GM19463 (cell line): ENCODE results near the gene CNST.
A peak's percentile ranks its signal among the peaks of the same experiment; 100 is the strongest.
"Not testable (repeated sequence)": the region's sequence is repeated elsewhere in the genome, so short reads cannot be mapped to it uniquely, and the experiment has no call there.

ENCODE experiments used
- ATAC-seq: cut with Tn5 transposase; IDR thresholded peaks from one replicate; pipeline ENCODE4 v1.9.1; 2021; ENCODE audit warnings: mild to moderate bottlenecking, moderate library complexity; ENCODE audit not compliant: unreplicated experiment

CNST gene

DNA sequence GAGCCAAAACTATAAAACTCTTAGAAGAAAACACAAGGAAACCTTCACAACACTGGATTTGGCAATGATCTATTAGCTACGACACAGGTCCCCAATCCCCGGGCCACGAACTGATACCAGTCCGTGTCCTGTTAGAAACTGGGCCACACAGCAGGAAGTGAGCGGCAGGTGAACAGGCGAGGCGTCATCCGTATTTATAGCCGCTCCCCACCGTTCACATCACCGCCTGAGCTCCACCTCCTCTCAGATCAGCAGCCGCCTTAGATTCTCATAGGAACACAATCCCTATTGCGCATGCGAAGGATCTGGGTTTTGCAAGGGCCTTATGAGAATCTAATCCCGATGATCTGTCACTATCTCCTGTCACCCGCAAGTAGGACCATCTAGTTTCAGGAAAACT is 12.1 kb upstream of the CNST start:
- ATAC-seq: no peak

DNA sequence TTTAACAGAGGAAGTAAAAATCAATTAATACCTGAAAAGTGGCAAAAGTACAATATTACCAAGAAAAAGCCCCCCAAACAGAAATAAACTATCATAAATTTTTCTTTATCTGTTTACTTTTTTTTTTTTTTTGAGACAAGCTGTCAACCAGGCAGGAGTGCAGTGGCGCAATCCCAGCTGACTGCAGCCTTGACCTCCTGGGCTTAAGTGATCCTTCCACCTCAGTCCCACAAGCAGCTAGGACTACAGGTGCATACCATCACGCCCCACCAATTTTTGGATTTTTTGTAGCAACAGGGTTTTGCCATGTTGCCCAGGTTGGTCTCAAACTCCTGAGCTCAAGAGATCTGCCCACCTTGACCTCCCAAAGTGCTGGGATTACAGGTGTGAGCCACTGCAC is 8.2 kb upstream of the CNST start:
- ATAC-seq: no peak

DNA sequence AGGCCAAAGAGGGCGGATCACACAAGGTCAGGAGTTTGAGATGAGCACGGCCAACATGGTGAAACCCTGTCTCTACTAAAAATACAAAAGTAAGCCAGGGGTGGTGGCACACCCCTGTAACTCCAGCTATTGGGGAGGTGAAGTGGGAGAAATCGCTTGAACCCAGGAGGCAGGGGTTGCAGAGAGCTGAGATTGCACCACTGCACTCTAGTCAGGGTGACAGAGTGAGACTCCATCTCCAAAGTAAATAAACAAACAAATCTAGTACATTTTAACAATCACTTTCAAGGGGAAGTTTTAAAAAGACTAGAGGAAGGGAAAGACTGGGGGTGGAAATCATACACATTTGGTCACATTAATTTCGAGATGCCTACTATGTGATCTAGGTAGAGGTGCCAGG is 6.9 kb upstream of the CNST start:
- no peak for ATAC-seq

DNA sequence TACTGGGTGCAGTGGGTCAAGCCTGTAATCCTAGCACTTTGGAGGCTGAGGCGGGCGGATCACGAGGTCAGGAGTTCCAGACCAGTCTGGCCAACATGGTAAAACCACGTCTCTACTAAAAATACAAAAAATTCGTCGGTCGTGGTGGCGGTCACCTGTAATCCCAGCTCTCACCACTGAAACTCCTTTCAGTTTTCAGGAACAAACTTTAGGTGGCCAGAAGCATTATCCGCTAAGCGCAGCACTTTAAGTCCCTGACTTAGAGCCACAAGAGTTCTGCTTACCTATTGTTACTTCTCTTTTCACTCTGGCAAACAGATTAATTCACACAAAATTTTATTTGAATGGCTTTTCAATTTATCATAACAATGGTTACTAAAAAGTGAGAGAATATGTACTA is 5.4 kb upstream of the CNST start:
- ATAC-seq: not testable (repeated sequence)

DNA sequence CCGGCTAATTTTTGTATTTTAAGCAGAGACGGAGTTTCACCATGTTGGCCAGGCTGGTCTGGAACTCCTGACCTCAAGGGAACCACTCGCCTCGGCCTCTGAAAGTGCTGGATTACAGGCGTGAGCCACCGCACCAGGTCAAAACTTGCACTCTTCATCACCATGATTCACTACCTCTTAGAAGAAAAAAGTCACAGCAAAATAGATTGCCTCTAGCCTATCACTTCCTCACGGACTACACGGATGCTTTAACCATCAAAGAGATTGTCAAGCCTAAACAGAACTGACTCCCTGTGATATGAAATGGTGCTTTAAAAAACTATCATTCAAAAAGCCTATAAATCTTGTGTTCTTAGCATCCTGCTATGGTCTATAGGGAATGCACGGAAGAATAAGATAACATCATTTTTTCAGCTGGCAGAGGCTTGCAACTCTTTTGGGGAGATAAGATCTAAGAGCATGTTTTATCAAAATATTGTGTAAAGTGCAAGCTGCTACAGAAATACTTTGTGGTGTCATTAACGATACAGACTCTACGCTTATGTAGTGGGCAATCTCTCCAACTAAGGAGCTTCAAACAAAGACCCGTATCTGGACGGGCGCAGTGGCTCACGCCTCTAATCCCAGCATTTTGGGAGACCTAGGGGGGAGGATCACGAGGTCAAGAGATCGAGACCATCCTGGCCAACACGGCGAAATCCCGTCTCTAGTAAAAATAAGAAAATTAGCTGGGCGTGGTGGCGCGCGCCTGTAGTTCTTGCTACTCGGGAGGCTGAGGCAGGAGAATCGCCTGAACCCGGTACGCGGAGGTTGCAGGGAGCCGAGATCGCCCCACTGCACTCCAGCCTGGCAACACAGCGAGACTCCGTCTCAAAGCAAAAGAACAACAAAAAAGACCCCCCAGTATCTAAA is 1.2 kb upstream of the CNST start:
- no peak for ATAC-seq

DNA sequence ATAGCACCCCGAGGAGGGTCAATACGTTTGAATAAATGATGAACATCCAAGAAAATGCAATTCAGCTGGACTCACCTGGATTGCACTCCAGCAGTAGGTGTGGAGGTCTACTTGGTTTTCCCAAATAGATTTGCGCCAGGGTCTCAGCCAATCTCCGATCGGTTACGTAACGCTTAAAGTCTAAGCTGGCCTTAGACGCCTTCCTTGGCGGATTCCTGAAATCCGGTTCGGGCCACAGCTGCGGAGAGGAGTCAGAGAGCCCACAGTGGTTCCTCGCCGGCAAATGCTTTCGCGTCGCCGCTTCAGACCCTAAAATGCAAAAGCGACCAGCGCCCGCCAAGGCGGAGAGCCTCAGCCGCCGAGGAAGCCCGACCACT is 517 bp upstream of the CNST start:
- ATAC-seq: no peak

DNA sequence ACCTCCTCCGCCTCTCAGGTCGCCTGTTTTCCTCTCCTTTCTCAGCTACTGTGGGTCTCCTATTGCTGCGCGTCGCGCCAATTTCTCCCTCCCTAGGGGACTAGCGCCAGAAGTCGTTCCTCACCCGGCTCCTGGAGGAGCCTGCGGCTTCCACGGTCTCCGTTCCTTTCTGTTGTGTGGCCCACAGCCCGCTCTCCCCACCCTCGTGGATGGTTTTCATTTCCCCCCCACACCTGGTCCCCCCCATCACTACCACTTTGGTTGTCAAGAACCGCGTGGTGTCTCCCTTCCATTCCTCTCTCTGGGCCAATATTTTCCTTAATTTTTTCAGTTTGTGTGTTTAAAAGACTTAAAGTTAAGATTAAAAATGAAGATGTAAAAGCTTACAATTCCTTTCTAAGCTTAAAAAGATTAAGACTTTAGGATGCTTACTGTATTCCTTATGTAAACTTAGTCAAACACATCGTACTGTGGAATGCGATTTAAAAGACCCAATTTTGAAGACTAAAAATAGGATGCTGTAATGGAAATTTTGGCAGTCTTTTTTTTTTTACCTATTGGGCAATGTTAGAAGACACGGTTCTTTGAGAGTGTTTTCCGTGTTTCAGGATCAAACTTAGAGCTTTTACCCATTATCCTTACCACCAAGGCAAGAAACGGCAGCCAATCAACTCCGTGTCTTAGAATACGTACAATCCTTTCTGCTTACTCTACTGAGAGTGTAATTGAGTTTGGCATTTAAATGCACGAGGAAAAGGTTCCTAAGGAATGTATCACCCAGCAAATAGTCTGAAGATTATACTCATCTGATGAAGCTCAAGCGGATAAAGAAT is 773 bp downstream of the CNST start:
- ATAC-seq: peak; percentile 10

DNA sequence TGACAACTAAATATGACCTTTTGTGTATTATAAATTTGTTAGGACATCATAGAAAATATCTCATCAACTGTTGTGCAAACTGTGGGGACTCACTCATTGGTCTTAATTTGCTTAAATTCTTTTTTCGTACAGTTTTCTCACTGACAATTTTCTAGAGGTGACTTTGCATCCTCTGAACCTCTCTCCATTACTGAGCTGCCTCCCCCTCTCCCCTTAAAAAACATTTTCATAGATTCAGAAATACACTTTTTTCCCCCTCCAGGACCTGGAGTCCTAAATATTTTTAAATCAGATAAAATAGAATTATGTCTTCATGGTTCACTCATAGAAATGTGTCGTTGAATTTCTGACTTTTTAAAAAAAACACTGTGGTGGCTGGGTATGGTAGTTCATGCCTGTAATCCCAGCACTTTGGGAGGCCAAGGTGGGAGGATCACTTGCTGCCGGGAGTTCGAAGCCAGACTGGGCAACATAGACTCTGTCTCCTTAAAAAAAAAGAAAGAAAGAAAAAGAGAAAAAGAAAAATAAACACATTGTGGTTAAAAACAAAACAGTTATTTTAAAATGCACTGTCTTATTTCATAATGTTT is 1.5 kb downstream of the CNST start:
- ATAC-seq: no peak

DNA sequence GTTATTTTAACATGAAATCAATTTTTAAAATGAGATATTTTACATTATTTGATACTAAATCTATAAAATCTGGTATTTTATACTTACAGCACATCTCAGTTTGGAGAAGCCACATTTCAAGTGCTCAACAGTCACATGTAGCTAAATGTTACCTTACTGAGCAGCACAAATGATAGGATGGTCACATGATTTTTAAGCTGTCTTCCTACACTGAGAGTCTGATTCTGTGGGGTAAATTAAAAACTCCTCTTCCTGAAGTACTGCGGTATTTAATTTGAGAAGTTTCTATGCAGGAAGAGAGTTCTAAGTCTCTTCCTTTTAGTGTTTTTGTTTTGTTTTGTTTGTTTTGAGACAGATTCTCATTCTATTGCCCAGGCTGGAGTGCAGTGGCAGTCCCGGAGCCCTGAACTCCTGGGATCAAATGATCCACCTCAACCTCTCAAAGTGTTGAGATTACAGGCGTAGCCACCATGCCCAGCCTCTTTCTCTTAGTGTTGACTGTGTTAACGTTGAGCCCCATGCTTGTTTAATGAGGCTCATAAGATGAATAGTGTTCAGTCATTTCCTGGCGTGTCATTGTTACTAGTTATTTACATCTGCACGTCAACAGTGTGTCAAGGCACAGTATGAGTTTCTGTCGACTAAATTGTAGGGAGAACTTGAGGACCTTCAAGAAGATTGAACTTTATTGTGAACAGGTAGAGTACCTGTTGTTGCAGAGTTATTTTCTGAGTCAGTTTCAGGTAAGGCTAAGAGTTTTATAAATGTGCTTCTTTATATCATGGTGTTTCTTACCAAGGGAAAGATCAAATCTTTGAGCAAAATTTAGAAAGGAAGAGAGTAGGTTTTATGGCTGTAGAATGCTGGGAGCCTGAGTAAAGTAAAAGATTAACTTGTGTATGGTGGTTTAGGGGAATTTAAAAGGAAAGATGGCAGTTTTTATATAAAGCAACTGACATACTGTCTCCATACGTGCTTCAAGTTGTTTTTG is 3.3 kb downstream of the CNST start:
- no peak for ATAC-seq

DNA sequence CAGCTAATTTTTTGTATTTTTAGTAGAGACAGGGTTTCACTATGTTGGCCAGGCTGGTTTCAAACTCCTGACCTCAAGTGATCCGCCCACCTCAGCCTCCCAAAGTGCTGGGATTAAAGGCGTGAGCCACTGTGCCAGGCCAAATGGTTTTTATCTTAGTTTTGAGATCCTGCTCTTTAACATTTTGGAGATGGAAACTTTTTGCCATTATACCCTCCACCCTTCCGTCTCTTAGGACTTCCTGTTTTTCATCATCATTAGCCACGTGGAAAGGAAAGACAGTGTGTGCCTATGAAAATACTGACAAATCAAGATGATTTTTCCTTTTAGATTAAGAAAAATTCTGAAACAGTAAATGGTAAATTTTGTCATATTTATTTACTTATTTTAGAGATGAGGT is 5.1 kb downstream of the CNST start:
- not testable (repeated sequence) for ATAC-seq

DNA sequence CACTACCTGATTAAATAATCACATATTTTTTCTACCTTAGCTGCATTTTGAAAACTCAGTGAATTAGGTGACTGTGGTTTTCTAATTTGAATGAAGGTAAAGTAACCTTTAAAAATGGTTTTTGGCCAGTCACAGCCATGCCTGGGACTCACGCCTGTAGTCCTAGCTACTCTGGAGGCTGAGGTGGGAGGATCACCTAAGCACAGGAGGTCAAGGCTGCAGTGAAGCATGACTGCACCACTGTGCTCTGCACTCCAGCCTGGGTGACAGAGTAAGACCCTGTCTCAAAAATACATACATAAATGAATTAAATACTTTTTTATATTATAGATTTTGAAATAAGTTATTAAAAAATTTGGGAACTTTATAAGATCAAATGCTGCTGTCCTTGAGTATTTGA is 5.7 kb downstream of the CNST start:
- ATAC-seq: no peak

DNA sequence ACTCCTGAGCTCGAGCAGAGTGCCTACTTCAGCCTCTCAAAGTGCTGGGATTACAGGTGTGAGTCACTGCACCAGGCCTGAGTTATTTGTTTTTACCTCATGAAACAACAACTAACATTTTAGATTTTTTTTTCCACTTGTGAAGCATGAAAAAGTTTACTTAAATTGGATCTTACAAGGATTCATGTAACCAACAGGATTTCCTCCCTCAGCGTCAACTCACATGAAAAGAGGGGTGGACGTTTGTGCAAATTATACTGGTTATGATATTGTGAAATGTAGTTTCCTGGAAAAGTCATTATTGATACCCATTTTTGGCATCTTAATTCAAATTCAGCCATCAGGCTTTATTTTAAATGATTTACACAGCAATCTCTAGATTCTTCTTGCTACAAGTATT is 6.5 kb downstream of the CNST start:
- no peak for ATAC-seq

DNA sequence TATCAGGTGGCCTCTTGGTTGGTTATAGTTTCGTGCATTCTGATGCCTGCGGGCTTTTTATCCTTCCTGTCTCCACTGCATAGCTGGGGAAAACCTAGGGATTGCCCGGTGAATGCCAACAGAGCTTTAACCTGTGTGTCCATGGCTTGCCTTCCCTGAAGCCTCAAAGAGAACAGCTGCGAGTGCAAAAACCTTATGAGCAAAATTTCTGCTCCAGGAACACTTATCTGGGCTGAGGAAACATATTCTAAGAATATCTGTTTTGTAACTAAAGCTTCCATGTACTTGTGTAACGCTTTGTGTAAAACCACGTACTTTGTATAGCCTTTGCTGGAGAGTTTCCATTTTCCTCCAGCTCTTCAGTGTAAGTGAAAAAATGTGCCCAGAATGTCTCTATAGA is 7.2 kb downstream of the CNST start:
- ATAC-seq: no peak

DNA sequence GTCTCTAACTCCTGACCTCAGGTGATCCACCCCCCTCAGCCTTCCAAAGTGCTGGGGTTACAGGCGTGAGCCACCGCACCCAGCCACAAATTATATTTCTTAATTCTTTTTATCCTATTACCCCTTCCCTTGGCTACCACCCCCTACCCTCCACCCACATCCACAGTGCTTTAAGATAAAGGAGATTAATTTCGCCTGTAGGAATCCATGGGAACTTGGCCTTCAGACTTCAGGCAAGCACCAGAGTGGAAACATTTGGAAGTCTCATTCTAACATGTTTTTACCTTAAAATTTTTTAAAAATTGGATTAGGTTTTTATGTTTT is 10.4 kb downstream of the CNST start:
- ATAC-seq: no peak

DNA sequence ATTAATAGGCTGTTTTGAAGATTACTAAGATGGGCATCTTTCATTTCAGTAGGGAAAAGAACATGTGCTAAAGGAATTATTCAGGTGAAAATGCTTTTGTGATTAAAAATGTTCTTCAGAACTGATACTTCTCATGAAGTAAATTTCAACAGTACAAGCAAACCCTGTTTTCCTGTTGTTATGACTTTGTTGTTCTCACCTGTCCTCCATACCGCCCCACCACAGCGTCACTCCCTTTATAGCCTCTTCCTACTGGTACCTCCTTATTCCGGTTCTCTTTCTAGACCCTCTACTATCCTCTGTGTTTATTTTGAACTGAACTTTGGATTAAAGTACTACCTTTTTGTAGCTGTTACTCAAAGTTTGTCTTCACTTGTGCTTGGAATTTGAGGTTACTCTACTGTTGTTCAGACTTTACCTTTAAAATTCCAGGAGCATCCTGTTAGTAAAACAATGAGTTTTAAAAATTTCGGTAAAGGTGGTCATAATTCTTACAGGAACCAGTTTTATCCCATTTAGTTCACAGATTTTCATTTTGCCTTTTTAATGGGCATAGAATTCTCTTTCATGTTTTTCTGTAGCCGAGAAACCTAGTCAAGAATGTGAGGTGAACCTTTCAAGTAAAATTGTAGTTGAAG is 10.9 kb downstream of the CNST start:
- no peak for ATAC-seq

DNA sequence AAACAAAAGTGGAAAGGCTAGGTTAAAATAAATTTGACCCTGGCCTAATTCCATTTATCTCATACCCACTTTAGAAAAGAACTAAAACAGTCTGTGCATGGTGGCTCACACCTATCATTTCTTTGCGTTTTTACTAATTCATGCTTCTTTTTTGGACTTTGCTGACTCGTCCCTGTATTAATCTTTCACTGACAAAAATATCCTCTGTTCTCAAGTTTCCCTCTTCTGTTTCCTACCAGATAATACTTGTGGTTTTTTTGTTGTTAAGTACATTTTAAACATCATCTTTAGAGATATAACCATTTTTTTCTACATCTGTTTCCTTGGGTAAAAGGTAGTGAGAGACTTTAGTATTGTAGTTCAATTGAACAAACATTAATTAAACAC is 11.5 kb downstream of the CNST start:
- no peak for ATAC-seq

DNA sequence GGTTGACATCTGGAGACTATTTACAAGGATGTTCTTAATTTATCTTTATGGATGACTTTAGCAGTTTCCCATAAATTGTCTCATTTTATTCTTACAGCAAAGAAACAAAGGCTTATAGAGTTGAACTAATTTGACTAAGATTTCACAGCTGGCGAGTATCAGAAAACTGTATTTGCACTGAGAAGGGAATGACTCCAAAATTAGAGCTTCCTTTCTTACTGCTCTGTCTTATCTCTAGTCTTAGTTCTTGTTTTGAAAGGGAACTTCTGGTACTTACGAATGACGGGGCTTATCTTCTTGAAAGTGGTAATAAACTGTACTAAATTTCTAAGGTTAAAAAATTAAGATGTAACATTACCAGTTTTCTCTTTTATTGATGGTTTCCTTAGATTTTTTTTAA is 13.6 kb downstream of the CNST start:
- ATAC-seq: peak; percentile 60

DNA sequence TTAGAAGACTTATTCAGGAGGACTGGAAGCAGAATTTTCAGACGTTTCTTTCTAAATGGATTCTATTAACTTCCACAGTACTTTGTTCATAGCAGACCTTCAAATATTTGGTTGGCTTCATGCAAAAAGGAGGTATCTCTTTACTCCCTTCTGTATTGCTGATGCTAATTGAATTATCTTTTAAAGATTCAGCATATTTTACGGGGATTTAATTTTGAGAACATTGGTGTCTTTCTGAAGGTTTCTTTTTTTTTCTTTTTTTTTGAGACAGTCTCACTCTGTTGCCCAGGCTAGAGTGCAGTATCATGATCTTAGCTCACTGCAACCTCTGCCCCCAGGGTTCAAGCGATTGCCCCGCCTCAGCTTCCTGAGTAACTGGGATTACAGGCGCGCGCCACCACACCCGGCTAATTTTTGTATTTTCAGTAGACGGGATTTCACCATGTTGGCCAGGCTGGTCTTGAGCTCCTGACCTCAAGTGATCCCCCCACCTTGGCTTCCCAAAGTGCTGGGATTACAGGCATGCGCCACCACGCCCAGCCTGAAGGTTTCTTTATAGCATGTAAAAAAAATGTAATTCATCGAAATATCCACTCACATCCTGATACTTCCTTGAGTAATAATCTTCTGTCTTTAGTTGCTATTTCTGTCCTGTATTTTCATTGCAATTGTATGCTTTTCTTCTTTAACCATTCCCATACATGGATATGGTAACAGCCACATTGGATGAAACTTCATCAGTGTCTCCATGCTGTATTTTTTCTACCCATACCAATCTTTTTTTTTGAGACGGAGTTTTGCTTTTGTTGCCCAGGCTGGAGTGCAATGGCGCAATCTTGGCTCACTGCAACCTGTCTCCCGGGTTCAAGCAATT is 14.5 kb downstream of the CNST start:
- no peak for ATAC-seq

DNA sequence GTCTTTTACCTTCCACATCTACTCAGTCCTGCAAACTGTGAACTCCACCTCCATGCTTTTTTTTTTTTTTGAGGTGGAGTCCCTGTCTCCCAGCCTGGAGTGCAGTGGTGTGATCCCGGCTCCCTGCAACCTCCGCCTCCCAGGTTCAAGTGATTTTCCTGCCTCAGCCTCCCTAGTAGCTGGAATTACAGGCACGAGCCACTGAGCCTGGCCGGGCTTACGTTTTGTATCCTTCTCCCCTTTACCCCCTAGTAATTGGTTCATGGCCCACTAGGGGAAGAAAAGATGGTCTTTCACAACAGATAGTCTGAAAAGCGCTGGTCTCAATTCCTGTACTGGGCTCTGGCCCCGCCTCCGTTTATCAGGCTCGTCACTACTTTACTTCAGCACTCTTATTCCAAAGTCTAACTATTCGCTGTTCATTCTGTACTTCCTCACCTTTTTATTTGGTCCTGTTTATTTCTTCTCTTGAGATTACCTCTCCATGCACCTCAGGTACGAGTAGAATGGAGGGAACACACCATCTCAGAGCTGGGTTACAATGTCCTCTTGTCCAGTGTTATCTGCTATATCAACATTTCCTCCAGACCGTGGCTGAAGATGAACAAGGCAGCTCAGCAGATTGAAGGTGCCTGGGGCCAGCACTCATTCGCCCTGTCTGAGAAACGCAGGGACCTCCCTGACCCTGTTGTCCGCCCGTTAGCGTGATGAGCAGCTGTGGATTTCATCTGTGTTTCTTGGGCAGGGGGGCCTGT is 16.2 kb downstream of the CNST start:
- ATAC-seq: no peak
